RKO (cell line): ENCODE results near the gene OSBPL3.

Source experiments
- DNase-seq: peaks from one replicate; pipeline ENCODE4 v3.0.0-alpha.2; 2016; ENCODE audit warnings: low spot score

The OSBPL3 gene

GRCh38 chr7:24951441-24951980 lies 28.5 kb downstream of the OSBPL3 start:
- DNase-seq: no peak

DNA sequence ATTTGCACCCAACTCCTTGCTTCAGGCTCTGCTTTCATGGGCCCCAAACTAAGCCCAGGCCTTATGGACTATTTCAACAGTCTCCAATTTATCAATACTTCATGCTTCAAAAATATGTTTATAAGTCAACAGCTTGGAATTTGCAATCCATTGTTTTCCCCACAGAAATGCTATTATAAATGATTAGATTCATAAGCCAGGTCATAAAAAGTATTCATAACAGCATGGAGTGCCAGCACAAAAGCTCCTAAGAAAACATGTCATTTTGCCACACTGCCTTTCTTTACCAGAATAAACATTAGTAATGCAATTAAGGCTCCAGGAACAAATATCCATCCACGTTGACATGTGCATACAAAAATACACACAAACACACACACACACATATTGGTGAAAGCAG lies 30.1 kb downstream of the OSBPL3 start:
- no peak for DNase-seq

DNA sequence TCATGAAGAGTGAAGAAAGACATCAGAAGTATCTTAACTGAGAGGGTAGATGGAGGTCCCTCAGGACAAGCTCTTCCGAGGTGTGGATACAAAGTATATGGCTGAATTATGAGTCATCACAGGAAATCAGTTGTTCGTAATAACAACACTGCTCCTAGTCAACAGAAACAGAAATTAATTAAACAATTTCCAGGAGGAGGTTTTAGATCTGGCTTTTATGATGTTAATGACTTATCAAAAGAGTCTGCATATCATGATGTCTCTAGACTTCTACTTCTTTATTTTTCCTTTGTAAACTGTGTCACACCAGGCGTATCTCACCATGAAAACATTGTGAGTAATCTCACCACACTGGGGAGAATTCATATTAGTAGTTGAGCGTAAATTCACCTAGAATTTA lies 31.2 kb downstream of the OSBPL3 start:
- DNase-seq: no peak

DNA sequence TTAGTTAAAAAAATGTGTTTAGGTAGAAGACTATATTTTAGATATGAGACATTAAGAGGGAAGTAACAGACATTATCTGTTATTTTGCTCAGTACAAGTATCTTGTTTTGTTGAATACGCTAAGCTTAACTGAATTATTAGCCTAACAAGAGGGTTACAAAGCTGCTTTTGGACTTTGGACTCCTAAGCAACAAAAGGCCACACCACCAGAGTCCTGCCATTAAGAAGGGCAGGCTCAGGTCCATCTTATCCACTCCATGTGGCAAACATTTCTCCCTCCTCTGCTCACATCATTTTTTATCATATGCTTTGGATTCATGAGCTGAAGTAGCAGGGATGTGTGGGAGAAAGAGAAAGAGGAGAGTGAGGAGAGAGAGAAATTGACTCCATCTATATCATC lies 33.5 kb downstream of the OSBPL3 start:
- DNase-seq: no peak

DNA sequence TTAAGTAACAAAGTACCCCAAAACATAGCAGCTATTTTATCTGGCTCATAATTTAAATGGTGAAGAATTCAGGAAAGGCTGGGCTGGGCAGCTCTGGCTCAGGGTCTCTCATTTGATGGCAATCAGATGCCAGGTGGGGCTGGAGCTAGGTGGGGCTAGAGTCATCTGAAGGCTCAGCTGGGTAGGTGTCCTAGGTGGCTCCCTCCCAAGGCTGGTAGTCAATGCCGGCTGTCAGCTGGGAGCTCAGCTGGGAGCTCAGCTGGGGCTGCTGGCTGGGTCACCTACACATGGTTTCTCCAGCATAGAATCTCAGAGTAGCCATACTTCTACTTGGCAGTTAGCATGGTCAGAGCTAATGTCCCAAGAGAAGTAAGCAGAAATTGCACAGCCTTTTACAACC lies 34.1 kb downstream of the OSBPL3 start:
- DNase-seq: no peak

DNA sequence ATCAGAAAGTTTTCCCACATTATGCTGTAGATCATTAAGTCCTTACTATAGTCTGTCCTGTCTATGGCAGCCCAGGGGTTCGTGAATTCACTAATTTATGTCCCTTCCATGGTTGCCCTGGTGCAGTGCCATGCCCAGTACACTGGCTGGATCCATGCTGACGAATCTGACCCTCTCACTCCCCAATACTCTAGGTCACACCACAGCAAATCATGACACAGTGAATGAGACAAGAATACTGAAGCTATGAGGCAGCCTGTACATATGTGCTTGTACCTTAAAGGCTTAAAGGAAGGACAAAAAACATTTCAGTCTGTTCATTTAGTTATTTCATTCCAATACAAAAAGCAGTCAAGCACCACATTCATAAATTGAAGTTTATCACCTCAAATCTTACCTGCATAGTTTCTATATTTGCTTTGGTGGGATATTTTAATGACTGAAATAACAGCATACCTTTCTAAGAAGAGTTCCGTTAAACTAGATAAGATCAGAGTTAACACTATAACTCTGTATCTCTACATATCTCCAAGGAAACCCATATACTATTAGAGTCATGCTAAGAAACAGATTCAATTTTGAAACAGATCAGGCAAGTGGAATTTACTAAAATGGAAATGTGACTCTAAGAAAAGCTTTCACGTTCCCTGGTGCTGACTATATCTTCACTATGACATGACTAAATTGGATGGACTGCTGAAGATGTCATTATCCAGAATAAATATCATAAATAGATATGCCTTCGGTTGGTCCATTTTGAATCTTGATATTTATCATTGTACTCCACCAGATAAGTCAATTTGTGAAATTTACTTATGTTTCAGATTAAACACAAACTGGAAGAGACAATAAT lies 36.7 kb downstream of the OSBPL3 start:
- no peak for DNase-seq

DNA sequence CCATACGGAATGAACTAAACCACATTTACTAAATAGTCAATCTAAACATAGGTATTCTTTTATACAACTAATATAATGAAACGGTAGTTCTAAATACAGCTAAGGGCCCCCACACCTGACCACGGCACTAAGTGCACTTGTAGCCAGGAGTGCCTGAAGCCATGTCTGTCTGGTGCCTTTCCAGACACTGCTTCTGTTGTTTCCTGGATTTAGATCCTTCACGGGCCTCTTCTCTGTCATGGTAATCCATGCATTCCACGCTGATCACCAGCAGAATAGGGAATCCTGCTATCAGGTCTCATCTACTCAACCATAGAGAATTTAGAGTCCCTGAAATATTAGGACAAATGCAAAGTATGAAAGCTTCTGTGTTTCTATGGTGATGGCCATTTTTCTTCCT lies 37.8 kb downstream of the OSBPL3 start:
- no peak for DNase-seq

GRCh38 chr7:24939416-24939815 lies 40.6 kb downstream of the OSBPL3 start:
- DNase-seq: no peak

DNA sequence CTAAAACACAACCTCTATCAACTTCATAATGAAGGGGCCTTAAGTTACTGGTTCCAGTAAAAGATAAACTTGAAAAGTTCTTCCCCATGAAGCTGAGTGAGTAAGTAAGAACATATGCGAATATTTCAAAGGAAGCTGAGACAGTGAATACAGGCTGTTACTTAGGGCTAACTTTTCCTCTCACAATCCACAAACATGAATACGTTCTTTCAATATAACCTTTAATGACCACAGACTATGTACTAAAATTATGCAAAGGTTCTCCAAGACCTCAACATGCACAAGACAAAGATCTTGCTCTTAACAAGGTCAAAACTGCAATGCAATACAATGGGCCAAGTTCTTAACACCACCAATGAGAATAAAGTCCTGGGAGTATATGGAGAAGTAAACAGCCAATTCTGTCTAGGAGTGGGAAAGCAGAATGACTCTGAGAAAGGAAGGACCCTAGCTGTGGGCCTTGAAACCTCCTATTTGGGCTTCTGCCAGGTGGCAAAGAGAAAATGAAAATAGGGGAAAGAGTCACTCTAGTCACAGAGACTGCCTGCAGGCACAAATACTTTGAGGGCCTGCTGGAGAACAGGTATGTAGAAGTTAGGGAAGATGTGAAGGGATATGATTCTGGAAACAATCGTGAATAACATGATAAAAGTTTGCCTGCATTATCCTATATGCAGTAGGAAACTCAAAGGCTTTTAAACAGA lies 43.7 kb downstream of the OSBPL3 start:
- DNase-seq: no peak

DNA sequence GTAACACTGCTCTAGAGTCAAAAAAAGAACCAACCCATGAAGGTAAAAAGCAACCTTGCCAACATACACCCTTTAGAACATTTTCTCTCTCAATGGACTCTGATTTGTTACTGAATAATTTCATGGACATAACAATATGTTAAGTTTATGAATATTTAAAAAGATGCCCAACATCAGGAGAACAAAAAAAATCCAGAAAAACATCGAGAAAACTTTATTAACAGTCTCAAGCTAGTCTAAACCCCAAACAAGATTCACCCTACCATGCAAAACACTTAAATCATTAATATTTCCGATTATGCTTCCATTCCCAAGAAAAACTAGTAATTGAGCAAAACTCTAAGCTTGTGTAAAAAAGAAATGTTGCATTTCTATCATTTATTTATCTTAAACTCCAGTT lies 46.7 kb downstream of the OSBPL3 start:
- DNase-seq: no peak

- no peak for DNase-seq
Observed at GRCh38 chr7:24932815-24933214, 47.2 kb downstream of the OSBPL3 start.

DNA sequence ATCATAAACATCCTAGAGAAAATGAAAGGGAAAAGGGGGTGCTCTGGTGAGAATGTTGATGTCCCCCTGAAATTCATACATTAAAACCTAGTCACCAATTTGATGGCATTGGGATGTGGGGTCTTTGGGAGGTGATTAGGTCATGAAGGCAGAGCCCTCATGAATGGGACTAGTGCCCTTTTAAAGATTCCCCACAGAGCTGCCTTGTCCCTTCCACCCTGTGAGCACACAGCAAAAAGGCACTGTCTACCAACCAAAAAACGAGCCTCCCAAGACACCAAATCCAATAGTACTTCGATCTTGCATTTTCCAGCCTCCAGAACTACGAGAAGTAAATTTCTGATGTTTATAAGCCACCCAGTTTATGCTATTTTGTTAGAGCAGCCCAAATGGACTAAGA lies 47.6 kb downstream of the OSBPL3 start:
- no peak for DNase-seq

DNA sequence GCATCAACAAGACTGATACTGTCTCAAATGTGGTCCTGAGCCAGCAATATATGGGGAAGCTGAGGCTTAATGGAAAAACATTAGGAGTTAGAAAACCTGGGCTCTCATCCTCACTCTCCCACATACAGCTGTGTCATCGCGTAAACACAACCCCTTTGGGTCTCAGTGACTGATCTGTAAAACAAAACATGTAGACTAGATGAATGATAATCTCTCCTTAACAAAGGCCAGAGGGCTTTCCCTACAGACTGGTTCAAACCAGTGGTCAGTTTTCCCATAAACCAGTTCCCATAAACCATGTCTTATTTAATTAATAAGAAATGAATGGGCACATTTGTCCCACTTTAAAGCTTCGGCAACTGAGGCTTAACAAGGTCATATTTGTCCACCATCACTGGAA lies 48.1 kb downstream of the OSBPL3 start:
- no peak for DNase-seq

GRCh38 chr7:24930856-24931255 lies 49.1 kb downstream of the OSBPL3 start:
- no peak for DNase-seq

- DNase-seq: no peak
Observed at GRCh38 chr7:24926623-24927524, 53.1 kb downstream of the OSBPL3 start.

- no peak for DNase-seq
Observed at GRCh38 chr7:24924375-24924774, 55.6 kb downstream of the OSBPL3 start.

DNA sequence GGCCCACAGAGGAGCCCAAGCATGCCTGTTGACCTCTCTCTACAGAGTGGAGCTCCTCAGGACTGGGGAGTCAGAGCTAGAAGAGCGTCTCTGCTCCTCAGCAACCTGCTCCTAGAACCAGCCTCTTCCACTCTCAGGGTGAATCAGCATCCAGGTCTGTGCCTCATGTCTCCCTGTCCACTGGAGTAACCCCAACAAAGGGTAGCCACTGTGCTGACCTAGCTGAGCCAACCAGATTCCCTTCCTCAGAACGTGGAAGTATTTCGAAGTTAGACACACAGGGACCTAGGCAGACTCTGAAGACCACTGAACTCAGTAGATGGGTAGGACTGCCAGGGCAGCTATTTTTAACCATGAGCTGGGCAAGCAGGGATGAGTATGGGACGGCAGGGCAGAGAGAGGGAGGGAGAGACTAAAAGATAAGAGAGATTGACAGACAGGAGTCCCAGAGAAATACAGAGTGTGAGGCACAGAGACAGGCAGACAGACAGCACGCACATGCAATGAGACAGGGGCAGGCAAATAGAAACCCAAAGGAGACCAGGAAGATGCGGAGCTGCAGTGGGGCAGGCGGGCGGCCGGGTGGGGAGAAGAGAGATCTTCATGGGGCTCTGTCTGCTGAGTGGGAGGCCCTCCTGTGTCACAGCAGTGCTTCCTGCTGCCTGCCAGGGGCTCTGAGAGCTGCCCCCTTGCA lies 56.7 kb downstream of the OSBPL3 start:
- DNase-seq: no peak

DNA sequence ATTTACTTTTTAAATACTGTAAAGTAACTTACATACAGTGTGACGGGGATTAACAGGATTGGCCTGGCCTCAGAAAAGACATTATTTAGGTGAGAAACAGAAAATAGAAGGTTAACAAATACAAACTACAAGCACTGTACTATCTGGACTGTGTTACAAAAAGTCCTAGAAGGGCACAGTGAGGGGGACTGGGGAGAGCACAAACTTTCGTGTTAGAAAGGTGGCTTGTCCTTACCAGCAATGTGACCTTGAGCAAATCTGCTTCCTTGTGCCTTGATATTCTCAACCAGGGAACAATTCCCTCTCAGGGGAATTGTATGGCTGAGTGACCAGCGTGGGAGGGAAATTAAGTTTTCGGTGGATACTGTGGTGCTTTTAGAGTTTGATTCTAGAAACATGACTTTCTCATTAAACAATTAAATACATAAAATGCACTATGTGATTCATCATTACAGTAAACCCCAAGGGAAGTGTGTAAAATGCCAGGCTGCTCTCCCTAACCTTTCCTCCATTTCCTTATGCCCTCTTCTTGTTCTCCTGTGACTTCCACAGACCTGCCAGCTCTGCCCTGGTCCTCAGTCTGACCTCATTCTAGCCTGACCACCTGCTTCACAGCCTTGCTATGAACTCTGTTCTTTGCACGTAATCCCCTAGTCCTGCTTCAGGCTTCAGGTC lies 57.7 kb downstream of the OSBPL3 start:
- no peak for DNase-seq

DNA sequence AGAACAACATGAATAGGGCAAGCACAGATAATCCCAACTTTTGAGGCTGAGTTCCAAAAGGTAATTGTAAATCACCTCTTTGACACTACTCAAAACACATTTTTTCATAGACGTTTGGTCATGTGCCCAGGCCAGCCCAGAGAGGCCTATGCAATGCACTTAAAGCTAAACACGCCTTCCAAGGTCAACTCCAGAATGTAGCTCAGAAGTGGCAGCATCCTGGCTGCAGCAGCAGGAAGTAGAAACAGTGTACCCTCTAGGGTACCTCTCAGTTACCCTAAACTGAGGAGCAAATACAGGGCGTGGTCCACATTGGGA lies 58.7 kb downstream of the OSBPL3 start:
- no peak for DNase-seq

DNA sequence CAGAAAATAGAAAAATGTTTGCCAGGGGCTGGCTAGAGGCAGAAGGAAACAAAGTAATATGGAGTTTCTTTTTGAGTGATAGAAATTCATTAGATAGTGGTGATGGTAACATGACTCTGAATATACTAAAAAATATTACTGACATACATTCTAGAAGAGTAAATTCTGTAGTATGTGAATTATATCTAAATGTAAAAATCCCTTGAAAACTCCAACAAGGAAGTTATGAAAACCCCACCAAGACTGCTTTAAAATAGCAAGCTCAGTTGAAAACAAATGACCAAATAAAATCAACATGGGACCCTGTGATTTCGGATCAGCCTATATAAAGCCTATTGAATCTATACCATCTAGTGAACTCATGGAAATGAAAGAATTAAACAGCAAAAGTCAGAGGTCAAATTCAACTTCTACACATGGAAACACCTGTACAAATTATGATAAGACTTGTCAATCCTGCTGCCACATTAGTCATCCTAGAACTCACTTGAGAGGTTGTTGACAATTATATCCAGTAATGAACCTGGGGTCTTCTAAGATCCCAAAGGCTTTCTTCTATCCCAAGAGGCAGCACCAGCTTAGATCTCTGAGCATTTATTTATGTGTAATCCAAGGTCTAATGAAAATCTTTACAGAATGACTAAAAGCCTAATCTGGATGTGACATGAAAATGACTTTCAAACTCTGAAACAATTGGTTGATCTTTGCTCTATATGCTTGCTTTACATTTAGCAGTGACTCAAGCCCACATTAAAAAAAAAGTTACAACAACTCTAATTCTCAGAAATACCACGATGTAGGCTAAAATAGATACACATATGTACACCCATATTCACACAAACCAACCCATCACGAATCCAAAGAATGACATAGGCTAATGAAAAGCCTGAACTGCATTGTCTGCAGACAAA lies 59.3 kb downstream of the OSBPL3 start:
- no peak for DNase-seq
